Femur (tissue), 1 donor: ENCODE data around the gene SLC6A12.

Experiments
- DNase-seq: peaks from one replicate; pipeline ENCODE4 v3.0.0-alpha.2; 2017

The SLC6A12 gene

GRCh38 chr12:213527-213932 is 427 bp downstream of the SLC6A12 start:
- DNase-seq = no peak

GRCh38 chr12:212715-213526 is 1.0 kb downstream of the SLC6A12 start:
- no peak for DNase-seq

- no peak for DNase-seq
These were observed 1.6 kb downstream of the SLC6A12 start for GRCh38 chr12:212415-212714.

GRCh38 chr12:211639-212414 is 2.1 kb downstream of the SLC6A12 start:
- no peak for DNase-seq

GRCh38 chr12:211142-211465 is 2.9 kb downstream of the SLC6A12 start:
- DNase-seq = no peak

GRCh38 chr12:210277-211141 is 3.4 kb downstream of the SLC6A12 start:
- no peak for DNase-seq

- no peak for DNase-seq
These were observed 4.1 kb downstream of the SLC6A12 start for GRCh38 chr12:209851-210250.

- no peak for DNase-seq
These were observed 4.7 kb downstream of the SLC6A12 start for GRCh38 chr12:209246-209645.

- DNase-seq = no peak
These were observed 5.1 kb downstream of the SLC6A12 start for GRCh38 chr12:208813-209212.

GRCh38 chr12:207804-208203 is 6.2 kb downstream of the SLC6A12 start:
- DNase-seq = no peak

GRCh38 chr12:206746-207440 is 7.1 kb downstream of the SLC6A12 start:
- no peak for DNase-seq

GRCh38 chr12:205026-205425 is 8.9 kb downstream of the SLC6A12 start:
- no peak for DNase-seq

GRCh38 chr12:204261-204678 is 9.7 kb downstream of the SLC6A12 start:
- DNase-seq = no peak

GRCh38 chr12:203462-204260 is 10.3 kb downstream of the SLC6A12 start:
- DNase-seq = peak; percentile 51

GRCh38 chr12:203074-203461 is 10.9 kb downstream of the SLC6A12 start:
- DNase-seq = no peak

GRCh38 chr12:202081-202731 is 11.8 kb downstream of the SLC6A12 start:
- DNase-seq = no peak

- DNase-seq = no peak
These were observed 12.6 kb downstream of the SLC6A12 start for GRCh38 chr12:201361-201760.

GRCh38 chr12:198705-199104 is 15.3 kb downstream of the SLC6A12 start:
- DNase-seq = no peak

GRCh38 chr12:197911-198695 is 15.9 kb downstream of the SLC6A12 start:
- no peak for DNase-seq

- no peak for DNase-seq
These were observed 16.6 kb downstream of the SLC6A12 start for GRCh38 chr12:197347-197746.

GRCh38 chr12:196436-196835 is 17.5 kb downstream of the SLC6A12 start:
- no peak for DNase-seq
